Mucosa of descending colon (tissue), 3 donors: ENCODE data around the gene EDARADD. TPM values are rescaled to one million over a fixed set of nuclear protein-coding genes. Genes with fewer than 3 reads are reported as not detected.
"Not testable (repeated sequence)": the region's sequence is repeated elsewhere in the genome, so short reads cannot be mapped to it uniquely, and the experiment has no call there.

Experiments used
- ATAC-seq: fragments of 200-7000 bp; cut with Tn5 transposase; one replicate; pipeline ENCODE4 v1.9.1; 2020; ENCODE audit warnings: mild to moderate bottlenecking, moderate library complexity
- DNase-seq, 3 donors: peaks; one replicate each; pipeline ENCODE4 v3.0.0-alpha.2; 2020
- H3K36me3 ChIP-seq: fragments of 200-600 bp; one replicate; pipeline ENCODE4 v1.8.0; 2021; ENCODE audit warnings: low read depth, mild to moderate bottlenecking
- H3K4me1 ChIP-seq: fragments of 200-600 bp; one replicate; pipeline ENCODE4 v1.8.0; 2021; ENCODE audit warnings: low read depth, mild to moderate bottlenecking
- H3K4me3 ChIP-seq: fragments of 200-600 bp; one replicate; pipeline ENCODE4 v1.8.0; 2021; ENCODE audit warnings: mild to moderate bottlenecking
- H3K9me3 ChIP-seq: fragments of 200-600 bp; one replicate; pipeline ENCODE4 v1.8.0; 2021; ENCODE audit warnings: mild to moderate bottlenecking
- intact Hi-C, 2 donors: fragments of 100-400 bp; cut with DNase I in 1 of 2; cut with micrococcal nuclease in 1 of 2; formaldehyde crosslinking; loops; one replicate each; pipeline versions ENCODE4 v1.11.0 to v1.11.1; 2022; cut with DNase I, micrococcal nuclease
- total RNA-seq, 3 donors: library from RNA; stranded (reverse); fragmentation: NEBNext Ultra II Directional in 2 of 3; extraction: Animal tissue kit (Norgen Biotek cat#: 25700) in 2 of 3; gene quantifications; one replicate each; pipeline versions ENCODE4 v1.2.1 to v1.2.4, GENCODE V29; 2021 to 2023
- TF ChIP-seq, protein P1 (sequence below): fragments of 200-600 bp; IDR thresholded peaks from one replicate; pipeline ENCODE4 v1.8.0; 2022; ENCODE audit warnings: antibody characterized with exemption, mild to moderate bottlenecking
- donor health status: DM: no; HTN: no; CAD: no; lungs with moderate emphysema.
- donor health status: DM: no; HTN: no; CAD: no.
- donor health status: DM: no; HTN: yes; CAD: no.

EDARADD gene
- total RNA-seq, 3 donors from 2014 or later: 0.16 to 0.48 TPM; not detected in 1

- ATAC-seq (no peak), DNase-seq (no peak)
- no peaks in the 10 kb centered on the region for H3K9me3 ChIP-seq
- intact Hi-C loops: no loop called here
- H3K36me3 ChIP-seq: no peaks in the 10 kb centered on the region
- no peak overlapping the region for H3K4me3 ChIP-seq
- H3K4me1 ChIP-seq: no peaks in the 10 kb centered on the region
- TF ChIP-seq, protein P1, sequence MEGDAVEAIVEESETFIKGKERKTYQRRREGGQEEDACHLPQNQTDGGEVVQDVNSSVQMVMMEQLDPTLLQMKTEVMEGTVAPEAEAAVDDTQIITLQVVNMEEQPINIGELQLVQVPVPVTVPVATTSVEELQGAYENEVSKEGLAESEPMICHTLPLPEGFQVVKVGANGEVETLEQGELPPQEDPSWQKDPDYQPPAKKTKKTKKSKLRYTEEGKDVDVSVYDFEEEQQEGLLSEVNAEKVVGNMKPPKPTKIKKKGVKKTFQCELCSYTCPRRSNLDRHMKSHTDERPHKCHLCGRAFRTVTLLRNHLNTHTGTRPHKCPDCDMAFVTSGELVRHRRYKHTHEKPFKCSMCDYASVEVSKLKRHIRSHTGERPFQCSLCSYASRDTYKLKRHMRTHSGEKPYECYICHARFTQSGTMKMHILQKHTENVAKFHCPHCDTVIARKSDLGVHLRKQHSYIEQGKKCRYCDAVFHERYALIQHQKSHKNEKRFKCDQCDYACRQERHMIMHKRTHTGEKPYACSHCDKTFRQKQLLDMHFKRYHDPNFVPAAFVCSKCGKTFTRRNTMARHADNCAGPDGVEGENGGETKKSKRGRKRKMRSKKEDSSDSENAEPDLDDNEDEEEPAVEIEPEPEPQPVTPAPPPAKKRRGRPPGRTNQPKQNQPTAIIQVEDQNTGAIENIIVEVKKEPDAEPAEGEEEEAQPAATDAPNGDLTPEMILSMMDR: no peak
Observed at GRCh38 chr1:236365999-236366570, 28.0 kb upstream of the EDARADD start.

GRCh38 chr1:236366681-236367080, 27.4 kb upstream of the EDARADD start:
- DNase-seq, intact Hi-C loops, H3K4me1 ChIP-seq, ATAC-seq, H3K36me3 ChIP-seq, H3K4me3 ChIP-seq, H3K9me3 ChIP-seq: not testable (repeated sequence)

DNA sequence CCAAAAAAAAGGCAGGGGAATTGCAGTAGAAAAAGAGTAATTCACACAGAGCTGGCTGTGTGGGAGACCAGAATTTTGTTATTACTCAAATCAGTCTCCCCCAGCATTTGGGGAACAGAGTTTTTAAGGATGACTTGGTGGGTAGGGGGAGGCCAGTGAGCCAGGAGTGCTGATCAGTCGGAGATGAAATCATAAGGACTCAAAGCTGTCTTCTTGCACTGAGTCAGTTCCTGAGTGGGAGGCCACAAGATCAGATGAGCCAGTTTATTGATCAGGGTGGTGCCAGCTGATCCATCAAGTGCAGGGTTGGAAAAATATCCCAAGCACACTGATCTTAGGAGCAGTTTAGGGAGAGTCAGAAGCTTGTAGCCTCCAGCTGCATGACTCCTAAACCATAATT, 23.7 kb upstream of the EDARADD start:
- no peaks in the 10 kb centered on the region for H3K9me3 ChIP-seq
- no peaks in the 10 kb centered on the region for H3K4me1 ChIP-seq
- intact Hi-C loops: no loop called here
- DNase-seq (no peak), ATAC-seq (no peak)
- H3K4me3 ChIP-seq: no peak overlapping the region
- H3K36me3 ChIP-seq: no peaks in the 10 kb centered on the region
- TF ChIP-seq, protein P1: no peak

- intact Hi-C loops: no loop called here
- TF ChIP-seq, protein P1: no peak
- no peak for DNase-seq
- no peak for ATAC-seq
- Histone ChIP-seq H3K36me3 (no peaks in the 10 kb centered on the region), H3K4me1 (no peaks in the 10 kb centered on the region), H3K4me3 (no peak overlapping the region), H3K9me3 (no peaks in the 10 kb centered on the region)
Observed at GRCh38 chr1:236371083-236371482, 23.0 kb upstream of the EDARADD start.

GRCh38 chr1:236377832-236378535, 16.1 kb upstream of the EDARADD start:
- DNase-seq: no peak
- no peak for ATAC-seq
- TF ChIP-seq, protein P1: no peak
- H3K9me3 ChIP-seq: no peaks in the 10 kb centered on the region
- H3K36me3 ChIP-seq: no peaks in the 10 kb centered on the region
- intact Hi-C loops: no loop called here
- no peaks in the 10 kb centered on the region for H3K4me1 ChIP-seq
- no peak overlapping the region for H3K4me3 ChIP-seq

GRCh38 chr1:236381565-236382158, 12.4 kb upstream of the EDARADD start:
- H3K9me3 ChIP-seq: no peaks in the 10 kb centered on the region
- ATAC-seq (no peak), DNase-seq (no peak)
- no peaks in the 10 kb centered on the region for H3K4me1 ChIP-seq
- intact Hi-C loops: no loop called here
- H3K4me3 ChIP-seq: no peak overlapping the region
- no peaks in the 10 kb centered on the region for H3K36me3 ChIP-seq
- TF ChIP-seq, protein P1: no peak
